Measurements from ENCODE around the gene CD300E.

DNA sequence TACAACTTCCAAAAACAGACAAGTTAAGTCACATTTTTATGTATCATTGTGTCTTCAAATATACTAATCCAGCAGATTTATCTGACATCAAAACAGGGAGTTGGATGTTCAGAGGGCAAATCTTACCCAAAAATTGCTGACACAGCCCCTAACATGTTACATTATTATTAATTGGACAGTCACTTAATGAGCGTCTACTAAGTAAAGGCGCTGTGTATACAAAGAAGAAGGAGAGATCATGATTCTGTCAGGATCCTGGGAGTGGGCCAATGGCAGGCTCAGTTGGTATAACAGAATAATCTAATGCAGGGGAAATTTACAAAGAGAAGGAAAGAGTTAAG is 18.4 kb upstream of the CD300E start:
- TF ChIP-seq, protein P1, sequence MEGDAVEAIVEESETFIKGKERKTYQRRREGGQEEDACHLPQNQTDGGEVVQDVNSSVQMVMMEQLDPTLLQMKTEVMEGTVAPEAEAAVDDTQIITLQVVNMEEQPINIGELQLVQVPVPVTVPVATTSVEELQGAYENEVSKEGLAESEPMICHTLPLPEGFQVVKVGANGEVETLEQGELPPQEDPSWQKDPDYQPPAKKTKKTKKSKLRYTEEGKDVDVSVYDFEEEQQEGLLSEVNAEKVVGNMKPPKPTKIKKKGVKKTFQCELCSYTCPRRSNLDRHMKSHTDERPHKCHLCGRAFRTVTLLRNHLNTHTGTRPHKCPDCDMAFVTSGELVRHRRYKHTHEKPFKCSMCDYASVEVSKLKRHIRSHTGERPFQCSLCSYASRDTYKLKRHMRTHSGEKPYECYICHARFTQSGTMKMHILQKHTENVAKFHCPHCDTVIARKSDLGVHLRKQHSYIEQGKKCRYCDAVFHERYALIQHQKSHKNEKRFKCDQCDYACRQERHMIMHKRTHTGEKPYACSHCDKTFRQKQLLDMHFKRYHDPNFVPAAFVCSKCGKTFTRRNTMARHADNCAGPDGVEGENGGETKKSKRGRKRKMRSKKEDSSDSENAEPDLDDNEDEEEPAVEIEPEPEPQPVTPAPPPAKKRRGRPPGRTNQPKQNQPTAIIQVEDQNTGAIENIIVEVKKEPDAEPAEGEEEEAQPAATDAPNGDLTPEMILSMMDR (IDR thresholded peaks at IDR 0.05) = no peak
- no peak for TF ChIP-seq EP300 (IDR thresholded peaks at IDR 0.05)
